ENCODE data around the gene CDH22.

The CDH22 gene

GRCh38 chr20:46215913-46216707, 92.2 kb downstream of the CDH22 start:
- ATAC-seq (peak; percentile 34), DNase-seq (no peak)

GRCh38 chr20:46214824-46215488, 93.3 kb downstream of the CDH22 start:
- DNase-seq (no peak), ATAC-seq (no peak)

DNA sequence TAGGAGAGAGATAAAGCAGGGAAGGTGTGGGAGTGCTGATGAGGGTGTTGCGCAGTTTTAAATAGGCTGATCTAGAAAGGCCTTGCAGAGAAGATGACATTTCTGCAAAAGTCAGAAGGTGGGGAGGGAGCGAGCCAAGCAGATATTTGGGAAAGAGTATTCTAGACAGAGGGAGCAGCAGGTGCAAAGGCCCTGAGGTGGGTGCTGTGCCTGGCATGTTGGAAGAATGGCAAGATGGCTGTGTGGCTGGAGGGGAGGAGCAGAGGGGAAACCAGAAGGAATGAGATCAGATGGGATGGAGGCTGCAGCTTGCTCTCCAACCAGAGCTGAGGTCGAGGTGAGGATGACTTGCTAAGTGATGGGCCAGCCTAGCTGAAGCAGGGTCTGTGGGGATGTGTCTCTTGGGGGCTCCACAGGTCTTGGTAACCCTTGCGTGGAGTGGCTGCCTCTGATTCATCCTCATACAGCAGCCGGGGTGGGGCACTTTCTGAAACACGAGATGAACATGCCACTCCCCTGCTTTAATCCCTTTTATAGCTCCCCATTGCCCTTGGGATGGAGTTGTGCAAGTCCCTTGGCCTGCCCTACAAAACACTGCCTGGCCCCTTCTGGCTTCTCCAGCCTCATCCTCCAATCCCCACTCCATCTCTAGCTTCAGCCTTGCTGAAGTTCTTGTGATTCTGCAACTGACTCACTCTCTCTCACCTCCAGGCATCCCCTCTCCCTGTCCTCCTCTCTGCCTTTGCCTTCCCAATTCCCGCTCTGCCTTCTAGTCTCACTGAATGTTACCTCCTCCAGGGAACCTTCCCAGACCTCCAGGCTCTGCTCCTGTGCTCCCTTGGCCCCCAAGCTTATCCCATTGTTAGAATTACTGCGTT, 94.1 kb downstream of the CDH22 start:
- ATAC-seq, result no peak
- DNase-seq, result no peak

DNA sequence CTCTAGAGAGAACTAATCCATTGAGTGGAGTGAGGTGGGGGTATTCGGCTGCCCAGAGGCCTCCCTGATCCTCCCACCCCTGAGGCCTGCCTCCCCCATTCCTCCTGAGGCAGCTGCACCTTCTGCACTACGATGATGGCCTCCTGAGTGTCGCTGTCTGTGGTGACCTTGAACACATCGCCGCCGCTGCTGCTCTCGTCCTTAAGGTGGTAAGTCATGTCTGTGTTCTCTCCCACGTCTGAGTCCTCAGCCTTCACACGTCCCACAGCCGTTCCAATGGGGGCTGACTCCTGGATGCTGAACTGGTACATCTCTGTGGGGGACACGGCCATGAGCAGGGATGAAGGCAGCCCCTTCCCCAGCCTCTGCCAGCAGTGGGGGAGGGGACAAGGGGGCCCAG, 95.4 kb downstream of the CDH22 start:
- ATAC-seq (no peak), DNase-seq (no peak)

DNA sequence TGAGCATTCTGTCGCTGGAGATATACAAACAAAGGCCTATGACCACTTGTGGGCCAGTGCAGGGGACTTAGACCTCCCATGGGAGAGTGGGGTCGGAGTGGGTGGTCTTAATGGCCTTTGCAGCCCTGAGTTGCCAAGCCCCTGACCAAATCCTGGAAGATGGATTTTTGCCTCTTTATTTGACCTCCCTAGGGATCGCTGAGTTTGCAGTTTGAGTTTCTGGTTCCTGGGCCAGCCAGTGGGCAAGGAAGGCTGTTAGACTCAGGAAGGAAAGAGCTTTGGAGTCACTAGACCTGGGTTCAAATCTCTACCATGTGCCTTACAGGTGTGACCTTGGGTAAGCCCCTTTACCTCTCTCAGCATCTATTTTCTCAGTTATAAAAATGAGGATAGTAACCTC, 96.0 kb downstream of the CDH22 start:
- ATAC-seq (no peak), DNase-seq (no peak)

- ATAC-seq (no peak), DNase-seq (no peak)
Observed at GRCh38 chr20:46211331-46211722, 97.0 kb downstream of the CDH22 start.

DNA sequence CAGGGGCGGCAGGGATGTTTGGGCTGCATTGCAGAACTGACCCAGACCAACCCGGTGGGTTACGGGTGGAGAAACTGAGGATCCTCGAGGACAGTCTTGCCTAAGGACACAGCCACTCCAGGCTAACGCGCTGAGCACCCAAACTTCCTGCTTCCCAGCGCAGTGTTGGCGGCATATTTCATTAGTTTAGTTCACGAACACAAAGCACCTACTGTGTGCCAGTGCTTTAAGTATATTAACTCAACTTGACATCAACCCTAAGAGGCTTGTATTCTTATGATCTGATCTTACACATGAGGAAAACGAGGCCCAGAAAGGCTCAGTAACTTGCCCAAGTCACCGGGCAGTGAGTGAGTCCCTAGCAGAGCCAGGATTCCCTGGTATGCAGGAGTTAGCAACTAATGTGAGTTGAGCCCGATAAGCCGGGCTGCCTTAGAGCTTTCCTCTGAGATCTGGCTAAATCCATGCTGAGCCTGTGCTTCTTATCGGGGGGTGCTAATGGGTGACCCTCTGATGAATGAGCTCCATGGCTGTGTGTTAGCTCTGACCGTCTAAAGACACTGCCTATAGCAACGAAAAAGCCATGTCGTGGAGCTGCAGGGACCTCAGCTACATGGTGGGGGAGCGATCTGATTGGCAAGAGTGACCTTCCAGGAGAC, 97.5 kb downstream of the CDH22 start:
- DNase-seq, result no peak

GRCh38 chr20:46209930-46210671, 98.2 kb downstream of the CDH22 start:
- ATAC-seq, result no peak
- DNase-seq, result no peak

More for the DNA sequence above, 97.5 kb downstream of the CDH22 start:
- no peak for ATAC-seq

- DNase-seq, result no peak
- no peak for ATAC-seq
Observed at GRCh38 chr20:46207793-46208192, 100.5 kb downstream of the CDH22 start.

DNA sequence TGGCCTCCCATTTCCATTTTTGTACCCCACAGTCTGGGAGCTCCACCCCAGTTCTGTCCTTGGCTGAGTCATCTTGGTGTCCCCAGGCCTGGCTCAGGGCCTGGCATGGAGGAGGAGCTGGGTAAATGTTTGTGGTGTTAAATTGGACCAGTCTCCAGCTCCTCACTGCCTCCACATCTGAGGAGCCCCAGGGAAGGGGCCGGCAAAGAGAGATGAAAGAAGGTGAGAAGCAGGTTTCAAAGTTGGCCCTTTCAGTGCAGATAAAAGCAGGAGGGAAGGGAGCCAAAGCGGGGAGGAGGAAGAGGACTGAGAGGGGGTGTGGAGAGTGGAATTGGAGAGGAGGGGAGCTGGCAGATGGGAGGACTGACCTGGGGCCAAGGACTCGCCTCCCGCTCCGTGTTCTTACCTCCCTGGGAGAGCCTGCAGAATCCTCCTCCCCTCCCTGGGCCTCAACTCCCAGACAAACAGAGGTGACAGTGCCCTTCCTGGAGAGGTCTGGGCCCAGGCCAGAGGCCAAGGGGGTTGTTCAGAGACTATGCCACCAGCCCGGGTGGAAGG, 101.2 kb downstream of the CDH22 start:
- DNase-seq (no peak), ATAC-seq (no peak)

DNA sequence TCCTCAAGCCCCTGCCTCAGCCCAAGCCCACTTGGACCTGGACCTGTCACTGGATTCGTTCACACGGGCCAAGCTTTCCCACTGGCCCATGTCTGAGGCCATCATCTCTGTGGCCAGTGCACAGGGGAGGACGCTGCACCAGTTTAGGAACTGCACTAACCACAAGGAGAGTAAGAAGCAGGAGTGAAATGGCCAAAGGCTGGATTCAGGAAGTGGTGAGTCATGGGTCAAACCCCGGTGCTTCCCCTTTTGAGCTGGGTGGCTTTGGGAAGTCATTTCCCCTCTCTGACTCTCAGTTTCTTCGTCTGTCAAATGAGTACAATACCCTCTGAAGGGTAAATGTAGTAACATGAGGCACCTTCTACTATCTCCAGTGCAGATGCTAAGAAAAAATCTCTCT, 102.3 kb downstream of the CDH22 start:
- peak; percentile 43 for ATAC-seq

DNA sequence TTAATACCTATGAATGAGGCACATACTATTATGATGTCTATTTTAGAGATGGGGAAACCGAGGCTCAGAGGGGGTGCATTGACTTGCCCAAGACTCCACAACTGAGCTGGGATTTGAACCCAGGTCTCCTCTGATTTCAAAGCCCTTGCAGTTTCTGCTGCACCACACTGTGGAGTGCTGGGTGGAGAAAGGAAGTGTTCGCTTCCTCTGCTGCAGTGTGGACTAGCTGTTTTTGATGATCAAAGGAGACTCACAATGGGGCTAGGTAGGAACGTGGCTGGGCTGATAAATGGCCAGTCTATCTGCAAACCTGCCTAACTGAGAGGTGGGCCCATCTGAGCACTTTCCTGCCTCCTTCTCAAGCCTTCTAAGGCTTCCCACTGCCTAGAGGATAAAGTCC, 102.9 kb downstream of the CDH22 start:
- DNase-seq (no peak), ATAC-seq (no peak)

More for the DNA sequence above, 102.3 kb downstream of the CDH22 start:
- DNase-seq, result peak; percentile 10

DNA sequence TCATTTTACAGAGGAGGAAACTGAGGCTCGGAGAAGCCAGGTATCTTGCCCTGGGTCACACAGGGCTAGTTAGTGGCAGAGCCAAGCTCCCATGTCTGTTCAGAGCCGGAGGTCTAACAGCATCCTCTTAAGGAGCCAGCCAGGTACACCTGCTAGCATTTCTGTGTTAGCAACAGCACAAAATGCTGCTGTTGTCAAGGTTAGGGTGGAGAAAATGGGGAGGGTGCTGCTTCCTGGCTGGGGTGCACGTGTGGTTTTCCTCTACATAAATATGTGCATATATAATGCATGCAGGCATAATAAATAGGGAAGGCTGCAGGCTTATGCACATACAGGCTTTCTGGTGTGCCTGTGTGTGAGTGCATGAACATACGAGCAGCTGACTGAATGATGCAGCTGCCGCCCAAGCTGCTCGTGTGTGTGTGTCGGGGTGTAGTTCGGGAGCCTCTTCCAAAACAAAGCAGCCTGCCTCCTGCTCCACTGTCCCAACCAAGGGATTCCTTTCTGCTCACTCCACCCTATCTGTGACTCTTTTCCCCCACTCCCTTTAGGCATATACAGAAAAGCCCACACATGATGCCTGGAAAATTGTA, 103.6 kb downstream of the CDH22 start:
- DNase-seq (no peak), ATAC-seq (peak; percentile 12)

GRCh38 chr20:46203510-46203837, 104.8 kb downstream of the CDH22 start:
- ATAC-seq (no peak), DNase-seq (no peak)

DNA sequence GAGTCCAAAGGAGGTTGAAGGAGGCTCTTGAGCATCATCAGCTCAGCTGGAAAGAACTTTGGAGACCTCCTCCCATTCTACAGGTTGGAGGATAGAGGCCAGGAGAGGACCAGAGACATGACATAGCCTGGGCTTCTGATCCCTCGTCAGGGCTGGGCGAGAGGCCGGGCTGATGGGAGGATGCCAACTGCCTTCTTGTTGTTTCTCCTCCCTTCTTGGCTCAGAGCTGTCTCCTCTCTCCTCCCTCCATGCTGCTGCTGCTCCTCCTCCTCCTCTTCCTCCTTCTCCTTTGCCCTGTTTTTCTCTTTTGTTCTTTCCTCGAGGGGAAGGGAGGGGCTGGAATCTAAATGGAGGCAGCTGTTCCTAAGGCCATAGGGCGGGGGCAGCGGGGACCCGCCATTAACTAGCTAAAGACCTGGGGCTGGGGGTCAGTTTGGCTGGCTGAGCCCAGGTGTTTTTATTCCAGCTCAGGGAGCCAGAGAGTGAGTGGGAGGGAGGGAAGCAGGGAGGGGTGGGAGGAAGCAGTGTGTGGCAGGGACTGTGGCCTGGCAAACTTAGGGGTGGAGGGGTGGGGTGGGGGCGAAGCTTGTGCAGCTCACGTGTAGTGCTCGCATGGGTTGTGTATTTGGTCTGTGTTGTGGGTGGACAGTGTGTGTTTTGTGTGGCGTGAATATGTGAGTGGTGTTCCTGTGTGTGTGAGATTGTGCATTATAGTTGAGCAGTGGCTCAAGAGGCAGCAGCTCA, 105.4 kb downstream of the CDH22 start:
- no peak for DNase-seq
- no peak for ATAC-seq

DNA sequence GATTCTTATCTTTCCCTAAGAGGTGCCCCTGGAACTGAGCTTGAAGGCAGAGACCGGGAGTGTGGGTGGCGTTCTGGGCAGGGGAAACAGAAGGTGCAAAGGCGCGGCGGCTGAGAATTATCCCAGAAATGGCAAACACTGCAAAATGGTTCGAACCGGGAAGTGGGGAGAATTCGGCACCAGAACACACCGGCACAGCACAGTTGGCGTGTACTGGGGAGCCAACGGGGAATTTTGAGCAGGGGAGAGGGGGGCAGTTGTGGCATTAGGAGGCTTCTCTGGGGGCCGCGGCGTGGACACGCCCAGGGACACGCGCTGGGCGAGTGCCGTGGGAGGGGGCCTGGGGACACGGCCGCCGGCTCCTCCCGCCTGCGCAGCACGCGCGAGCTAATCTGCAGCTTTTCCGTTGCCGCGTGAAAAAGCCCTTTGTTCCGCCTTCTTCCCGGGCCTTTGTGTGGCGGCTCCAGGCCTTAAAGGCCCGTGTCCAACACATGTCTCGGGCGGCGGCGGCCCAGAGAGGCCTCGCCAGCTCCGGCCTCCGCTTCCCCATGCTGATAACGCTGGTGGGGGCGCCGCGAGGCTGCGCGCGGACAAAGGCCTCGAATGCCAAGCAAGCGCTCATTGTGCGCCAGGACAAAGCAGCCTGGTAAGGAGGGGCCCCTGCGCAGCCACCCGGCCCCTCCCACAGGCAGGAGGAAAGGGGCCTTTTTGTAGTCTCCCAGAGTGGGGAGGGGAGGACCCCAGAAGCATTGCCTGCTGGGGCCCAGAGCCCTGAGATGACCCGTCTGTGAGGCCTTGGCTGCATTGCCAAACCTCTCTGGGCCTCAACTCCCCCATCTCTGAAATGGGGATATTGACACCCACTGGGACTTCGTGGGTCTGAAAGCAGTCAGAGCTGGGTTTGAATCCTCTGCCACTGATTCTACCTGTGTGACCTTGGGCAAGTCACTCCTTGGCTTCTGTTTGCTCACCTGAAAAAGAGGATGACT, 107.4 kb downstream of the CDH22 start:
- ATAC-seq, result no peak
- DNase-seq, result no peak

GRCh38 chr20:46199198-46199597, 109.1 kb downstream of the CDH22 start:
- ATAC-seq, result no peak
- peak; percentile 12 for DNase-seq

GRCh38 chr20:46196990-46197389, 111.3 kb downstream of the CDH22 start:
- ATAC-seq (no peak), DNase-seq (no peak)
